ENCODE results near the gene MAML3. TPM values are rescaled to one million over a fixed set of nuclear protein-coding genes. Genes with fewer than 3 reads are reported as not detected.

MAML3 gene
- total RNA-seq, 4 donors from 2014 or later: 18.2 to 42.7 (median 28.6) TPM

DNA sequence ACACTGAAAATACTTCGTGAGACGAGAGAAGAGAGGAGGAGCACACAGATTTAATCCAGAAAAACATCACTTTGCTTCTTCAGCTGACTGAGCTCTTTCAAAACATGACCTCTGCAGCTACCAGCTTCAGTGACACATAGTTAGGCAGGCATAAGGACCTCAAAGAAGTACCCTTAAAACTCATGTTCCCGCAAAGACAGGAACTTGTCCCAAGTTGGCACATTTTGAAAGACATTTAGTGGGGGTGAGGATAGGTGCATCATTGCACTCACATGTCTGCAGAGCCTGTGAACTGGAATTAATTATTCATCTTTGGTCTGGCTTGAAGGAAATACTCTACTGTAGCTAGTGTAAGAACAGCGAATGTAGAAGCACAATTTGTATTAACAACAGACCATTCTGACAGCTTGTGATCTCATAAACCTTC, 266.6 kb downstream of the MAML3 start:
- Histone ChIP-seq H3K36me3 (no peaks in the 10 kb centered on the region), H3K27ac (peak overlapping the region; percentile 79), H3K4me1 (peaks cover 40% of the 10 kb centered on the region), H3K9me3 (no peaks in the 10 kb centered on the region), H3K27me3 (no peaks in the 10 kb centered on the region), H3K4me3 (peak overlapping the region; percentile 4)
- no peak for DNase-seq (ENCODE audit: low spot score in 2 of 2)
- WGBS: 33% methylated on average over 4 of the region's 4 CpGs
- TF ChIP-seq, protein P1, sequence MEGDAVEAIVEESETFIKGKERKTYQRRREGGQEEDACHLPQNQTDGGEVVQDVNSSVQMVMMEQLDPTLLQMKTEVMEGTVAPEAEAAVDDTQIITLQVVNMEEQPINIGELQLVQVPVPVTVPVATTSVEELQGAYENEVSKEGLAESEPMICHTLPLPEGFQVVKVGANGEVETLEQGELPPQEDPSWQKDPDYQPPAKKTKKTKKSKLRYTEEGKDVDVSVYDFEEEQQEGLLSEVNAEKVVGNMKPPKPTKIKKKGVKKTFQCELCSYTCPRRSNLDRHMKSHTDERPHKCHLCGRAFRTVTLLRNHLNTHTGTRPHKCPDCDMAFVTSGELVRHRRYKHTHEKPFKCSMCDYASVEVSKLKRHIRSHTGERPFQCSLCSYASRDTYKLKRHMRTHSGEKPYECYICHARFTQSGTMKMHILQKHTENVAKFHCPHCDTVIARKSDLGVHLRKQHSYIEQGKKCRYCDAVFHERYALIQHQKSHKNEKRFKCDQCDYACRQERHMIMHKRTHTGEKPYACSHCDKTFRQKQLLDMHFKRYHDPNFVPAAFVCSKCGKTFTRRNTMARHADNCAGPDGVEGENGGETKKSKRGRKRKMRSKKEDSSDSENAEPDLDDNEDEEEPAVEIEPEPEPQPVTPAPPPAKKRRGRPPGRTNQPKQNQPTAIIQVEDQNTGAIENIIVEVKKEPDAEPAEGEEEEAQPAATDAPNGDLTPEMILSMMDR (IDR thresholded peaks at IDR 0.05): no peak
- TF ChIP-seq POLR2A (IDR thresholded peaks at IDR 0.05) (no peak), POLR2AphosphoS5 (IDR thresholded peaks at IDR 0.05) (no peak), EP300 (IDR thresholded peaks at IDR 0.05) (no peak)

DNA sequence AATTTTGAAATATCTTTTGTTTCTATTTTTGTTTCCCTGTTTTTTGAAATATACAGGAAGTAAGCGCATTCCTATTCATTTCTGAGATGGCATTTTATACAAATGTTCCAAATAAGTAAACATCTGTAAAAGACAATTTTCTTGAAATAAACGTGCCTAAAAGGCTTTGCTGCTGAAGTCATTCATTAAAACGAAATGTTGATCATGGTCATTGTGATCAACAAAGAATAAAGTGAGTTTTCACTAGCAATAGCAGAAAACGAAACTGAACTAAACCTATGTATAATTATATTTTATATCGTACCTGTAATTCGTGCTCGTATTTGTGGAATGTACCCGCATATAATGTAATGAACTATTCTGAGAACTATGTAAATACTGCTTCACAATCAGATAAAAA, 267.2 kb downstream of the MAML3 start:
- DNase-seq (ENCODE audit: low spot score in 2 of 2): no peak
- Histone ChIP-seq H3K4me3 (peak overlapping the region; percentile 4), H3K27ac (peak overlapping the region; percentile 79), H3K9me3 (no peaks in the 10 kb centered on the region), H3K4me1 (peaks cover 40% of the 10 kb centered on the region), H3K36me3 (no peaks in the 10 kb centered on the region), H3K27me3 (no peaks in the 10 kb centered on the region)
- WGBS: 43% methylated on average over 8 of the region's 8 CpGs
- no peak for TF ChIP-seq EP300 (IDR thresholded peaks at IDR 0.05)
- TF ChIP-seq, protein P1 (IDR thresholded peaks at IDR 0.05): no peak
- no peak for TF ChIP-seq POLR2A (IDR thresholded peaks at IDR 0.05)
- TF ChIP-seq POLR2AphosphoS5 (IDR thresholded peaks at IDR 0.05): no peak

DNA sequence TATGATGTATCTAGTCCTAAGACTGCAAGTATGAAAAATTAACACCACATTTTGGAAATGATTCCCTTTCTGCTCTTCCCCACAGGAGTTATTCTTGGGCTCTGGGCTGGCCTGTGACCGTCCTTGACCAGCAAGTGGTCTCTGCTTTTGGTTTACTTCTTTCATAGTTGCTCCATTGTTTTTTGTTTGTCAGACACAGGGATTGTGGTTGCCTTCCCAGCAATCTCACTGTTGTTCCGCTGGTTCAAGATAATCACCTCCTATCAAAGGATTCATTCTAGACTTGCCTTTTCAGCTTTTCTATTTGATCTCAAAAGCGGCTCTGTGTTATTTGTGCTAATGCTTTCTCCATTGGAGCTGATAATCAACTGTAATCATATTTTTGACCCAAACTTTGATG, 269.5 kb downstream of the MAML3 start:
- H3K4me1 ChIP-seq: peaks cover 28% of the 10 kb centered on the region
- H3K27me3 ChIP-seq: no peaks in the 10 kb centered on the region
- H3K9me3 ChIP-seq: no peaks in the 10 kb centered on the region
- no peak overlapping the region for H3K4me3 ChIP-seq
- no peak for DNase-seq (ENCODE audit: low spot score in 2 of 2)
- H3K27ac ChIP-seq: no peak overlapping the region
- H3K36me3 ChIP-seq: no peaks in the 10 kb centered on the region
- TF ChIP-seq POLR2A (IDR thresholded peaks at IDR 0.05) (no peak), EP300 (IDR thresholded peaks at IDR 0.05) (no peak), POLR2AphosphoS5 (IDR thresholded peaks at IDR 0.05) (no peak)
- TF ChIP-seq, protein P1 (IDR thresholded peaks at IDR 0.05): no peak
- 93% methylated on average over 3 of the region's 3 CpGs for WGBS

DNA sequence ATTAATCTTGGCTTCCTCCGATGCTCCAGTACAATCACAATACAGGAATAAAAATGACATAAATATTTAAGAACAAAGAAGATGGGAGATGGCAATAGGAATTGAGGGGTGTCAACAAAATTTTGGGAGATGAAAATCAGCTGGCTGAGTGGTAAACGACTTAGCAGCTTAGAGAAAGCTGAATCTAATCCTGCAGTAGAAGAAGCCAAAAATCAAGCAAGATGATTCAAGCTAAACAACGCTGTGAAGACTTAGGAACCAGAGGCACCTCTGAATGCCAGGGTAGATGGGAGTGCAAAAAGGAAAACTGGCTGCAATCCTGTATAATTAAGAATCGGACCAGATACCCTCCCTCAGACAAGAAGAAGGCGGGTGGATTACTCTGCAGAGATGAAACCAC, 273.1 kb downstream of the MAML3 start:
- Histone ChIP-seq H3K4me3 (no peak overlapping the region), H3K4me1 (peaks cover 12% of the 10 kb centered on the region), H3K27me3 (no peaks in the 10 kb centered on the region), H3K9me3 (no peaks in the 10 kb centered on the region), H3K36me3 (no peaks in the 10 kb centered on the region), H3K27ac (no peak overlapping the region)
- whole genome bisulfite sequencing: 62% methylated on average over 5 of the region's 5 CpGs
- TF ChIP-seq POLR2A (IDR thresholded peaks at IDR 0.05) (no peak), POLR2AphosphoS5 (IDR thresholded peaks at IDR 0.05) (no peak)
- DNase-seq (ENCODE audit: low spot score in 2 of 2): no peak

DNA sequence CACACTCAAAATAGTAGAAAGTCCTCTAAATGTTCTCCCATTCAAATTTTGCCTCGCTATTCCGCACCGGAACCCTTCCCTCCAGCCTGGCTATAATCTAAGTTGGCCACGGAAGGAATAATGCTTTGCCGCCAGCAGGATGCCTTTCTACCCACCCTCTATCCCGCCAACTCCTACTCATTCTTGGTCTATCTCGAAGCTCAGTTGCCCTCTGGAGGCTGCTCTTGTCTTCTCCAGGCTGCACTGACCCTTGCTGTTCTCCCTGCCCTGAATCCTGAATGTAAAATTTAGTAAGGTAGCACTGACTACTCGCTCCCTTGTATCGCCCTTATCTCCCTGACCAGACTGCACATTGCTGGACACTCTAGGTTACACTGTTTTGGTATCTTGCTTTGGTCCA, 275.9 kb downstream of the MAML3 start:
- no peak for DNase-seq (ENCODE audit: low spot score in 2 of 2)
- no peaks in the 10 kb centered on the region for H3K27me3 ChIP-seq
- WGBS: 94% methylated on average over 9 of the region's 9 CpGs
- no peak overlapping the region for H3K4me3 ChIP-seq
- H3K9me3 ChIP-seq: no peaks in the 10 kb centered on the region
- H3K27ac ChIP-seq: no peak overlapping the region
- no peaks in the 10 kb centered on the region for H3K36me3 ChIP-seq
- no peak for TF ChIP-seq EP300 (IDR thresholded peaks at IDR 0.05)
- TF ChIP-seq, protein P1 (IDR thresholded peaks at IDR 0.05): no peak
- H3K4me1 ChIP-seq: peaks cover 15% of the 10 kb centered on the region

DNA sequence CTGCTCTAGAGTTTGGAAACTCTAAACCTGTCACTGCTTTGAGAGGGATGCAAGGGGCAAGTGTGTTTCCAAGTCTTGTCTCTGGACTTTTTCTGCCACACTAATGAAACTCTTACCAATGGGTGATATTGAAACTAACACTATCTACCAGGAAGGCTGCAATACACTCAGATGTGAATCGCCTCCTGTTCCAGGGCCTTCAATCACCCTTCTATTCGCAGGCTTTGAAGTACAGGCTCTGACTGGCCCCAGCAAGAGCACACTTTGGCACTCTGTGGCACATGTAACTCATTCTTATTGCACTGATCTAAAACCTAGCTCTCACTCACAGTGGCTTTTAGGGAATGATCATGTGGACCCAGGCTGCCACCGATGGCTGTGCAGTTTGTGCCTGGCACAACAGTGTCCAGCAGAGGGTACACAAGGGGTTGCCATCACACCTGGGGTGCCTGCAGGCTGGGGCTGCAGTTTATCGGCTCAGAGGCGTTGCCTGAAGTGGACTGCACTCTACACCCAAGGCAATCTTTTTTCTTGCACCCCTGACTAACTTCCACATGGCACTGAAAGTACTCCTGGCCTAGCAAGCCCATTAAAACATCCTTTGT, 277.5 kb downstream of the MAML3 start:
- Histone ChIP-seq H3K27me3 (no peaks in the 10 kb centered on the region), H3K4me3 (no peak overlapping the region), H3K27ac (peak overlapping the region; percentile 53), H3K9me3 (no peaks in the 10 kb centered on the region), H3K4me1 (peaks cover 15% of the 10 kb centered on the region), H3K36me3 (no peaks in the 10 kb centered on the region)
- TF ChIP-seq EP300 (IDR thresholded peaks at IDR 0.05) (no peak), POLR2A (IDR thresholded peaks at IDR 0.05) (no peak), POLR2AphosphoS5 (IDR thresholded peaks at IDR 0.05) (no peak)
- TF ChIP-seq, protein P1 (IDR thresholded peaks at IDR 0.05): no peak
- WGBS: 50% methylated on average over 5 of the region's 5 CpGs
- DNase-seq (ENCODE audit: low spot score in 2 of 2): no peak

Measured in suprapubic skin (tissue), 4 donors.